ENCODE results near the gene STC2. TPM values are rescaled to one million over a fixed set of nuclear protein-coding genes. Genes with fewer than 3 reads are reported as not detected.

Gene STC2
- total and polyA plus RNA-seq, 10 of the 15 experiments (the other 5 are each of a cell fraction or from before 2014, with no cell fraction given) = 0.05 to 4.8 (median 2.0) TPM

DNA sequence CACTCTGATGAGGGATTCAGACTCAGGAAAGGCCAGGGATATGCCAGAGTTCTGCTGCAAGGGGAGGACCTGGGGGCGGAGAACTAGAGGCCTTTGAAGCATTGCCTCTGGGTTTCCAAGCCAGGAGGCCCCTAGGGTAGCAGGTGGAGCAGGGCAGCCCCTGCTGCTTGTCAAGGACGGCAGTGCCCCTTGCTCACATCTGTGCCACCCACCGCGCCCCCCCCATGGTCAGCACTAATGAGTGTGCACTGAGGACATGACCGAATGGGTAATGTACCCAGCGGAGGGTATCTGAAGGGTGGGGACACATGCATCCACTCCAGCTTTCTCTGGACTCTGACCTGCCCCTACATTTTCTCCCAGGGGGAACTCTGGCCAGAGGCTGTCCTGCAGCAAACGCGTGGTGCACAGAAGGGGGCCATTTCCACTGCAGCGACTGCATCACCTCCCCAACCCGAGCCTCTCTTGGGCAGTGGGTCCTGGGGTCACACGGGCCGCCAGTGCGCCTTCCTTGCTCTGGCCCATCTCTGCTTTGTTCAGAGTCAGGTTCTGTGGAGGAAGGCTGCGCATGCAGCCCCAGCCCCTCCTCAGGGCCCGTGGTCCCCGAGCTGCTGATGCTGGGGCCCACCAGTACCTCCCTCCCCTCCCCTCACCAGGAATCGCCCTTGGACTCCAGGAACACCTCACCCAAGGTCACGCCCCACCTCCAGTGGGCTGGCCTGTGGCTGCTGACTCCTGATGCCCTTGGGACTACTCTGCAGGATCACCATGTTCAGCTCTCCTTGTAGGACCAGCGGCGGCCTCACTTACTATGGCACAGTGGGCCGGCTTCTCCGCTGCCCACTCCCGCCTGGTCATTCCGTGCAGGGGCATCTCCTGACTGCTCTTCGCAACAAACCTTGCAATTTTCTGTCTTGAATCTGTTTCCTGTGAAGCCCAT lies 31.2 kb downstream of the STC2 start (continued):
- TF ChIP-seq, protein P1, sequence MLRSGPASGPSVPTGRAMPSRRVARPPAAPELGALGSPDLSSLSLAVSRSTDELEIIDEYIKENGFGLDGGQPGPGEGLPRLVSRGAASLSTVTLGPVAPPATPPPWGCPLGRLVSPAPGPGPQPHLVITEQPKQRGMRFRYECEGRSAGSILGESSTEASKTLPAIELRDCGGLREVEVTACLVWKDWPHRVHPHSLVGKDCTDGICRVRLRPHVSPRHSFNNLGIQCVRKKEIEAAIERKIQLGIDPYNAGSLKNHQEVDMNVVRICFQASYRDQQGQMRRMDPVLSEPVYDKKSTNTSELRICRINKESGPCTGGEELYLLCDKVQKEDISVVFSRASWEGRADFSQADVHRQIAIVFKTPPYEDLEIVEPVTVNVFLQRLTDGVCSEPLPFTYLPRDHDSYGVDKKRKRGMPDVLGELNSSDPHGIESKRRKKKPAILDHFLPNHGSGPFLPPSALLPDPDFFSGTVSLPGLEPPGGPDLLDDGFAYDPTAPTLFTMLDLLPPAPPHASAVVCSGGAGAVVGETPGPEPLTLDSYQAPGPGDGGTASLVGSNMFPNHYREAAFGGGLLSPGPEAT (IDR thresholded peaks at IDR 0.05; ENCODE audit: low read depth) = no peak
- TF ChIP-seq POLR2AphosphoS2 (IDR thresholded peaks at IDR 0.05; ENCODE audit: low read depth, low read length) (no peak), BACH1 (IDR thresholded peaks at IDR 0.05; ENCODE audit: borderline replicate concordance) (no peak), ZNF384 (IDR thresholded peaks at IDR 0.05; ENCODE audit: borderline replicate concordance, low read depth, low read length) (no peak)
- TF ChIP-seq, protein P2, sequence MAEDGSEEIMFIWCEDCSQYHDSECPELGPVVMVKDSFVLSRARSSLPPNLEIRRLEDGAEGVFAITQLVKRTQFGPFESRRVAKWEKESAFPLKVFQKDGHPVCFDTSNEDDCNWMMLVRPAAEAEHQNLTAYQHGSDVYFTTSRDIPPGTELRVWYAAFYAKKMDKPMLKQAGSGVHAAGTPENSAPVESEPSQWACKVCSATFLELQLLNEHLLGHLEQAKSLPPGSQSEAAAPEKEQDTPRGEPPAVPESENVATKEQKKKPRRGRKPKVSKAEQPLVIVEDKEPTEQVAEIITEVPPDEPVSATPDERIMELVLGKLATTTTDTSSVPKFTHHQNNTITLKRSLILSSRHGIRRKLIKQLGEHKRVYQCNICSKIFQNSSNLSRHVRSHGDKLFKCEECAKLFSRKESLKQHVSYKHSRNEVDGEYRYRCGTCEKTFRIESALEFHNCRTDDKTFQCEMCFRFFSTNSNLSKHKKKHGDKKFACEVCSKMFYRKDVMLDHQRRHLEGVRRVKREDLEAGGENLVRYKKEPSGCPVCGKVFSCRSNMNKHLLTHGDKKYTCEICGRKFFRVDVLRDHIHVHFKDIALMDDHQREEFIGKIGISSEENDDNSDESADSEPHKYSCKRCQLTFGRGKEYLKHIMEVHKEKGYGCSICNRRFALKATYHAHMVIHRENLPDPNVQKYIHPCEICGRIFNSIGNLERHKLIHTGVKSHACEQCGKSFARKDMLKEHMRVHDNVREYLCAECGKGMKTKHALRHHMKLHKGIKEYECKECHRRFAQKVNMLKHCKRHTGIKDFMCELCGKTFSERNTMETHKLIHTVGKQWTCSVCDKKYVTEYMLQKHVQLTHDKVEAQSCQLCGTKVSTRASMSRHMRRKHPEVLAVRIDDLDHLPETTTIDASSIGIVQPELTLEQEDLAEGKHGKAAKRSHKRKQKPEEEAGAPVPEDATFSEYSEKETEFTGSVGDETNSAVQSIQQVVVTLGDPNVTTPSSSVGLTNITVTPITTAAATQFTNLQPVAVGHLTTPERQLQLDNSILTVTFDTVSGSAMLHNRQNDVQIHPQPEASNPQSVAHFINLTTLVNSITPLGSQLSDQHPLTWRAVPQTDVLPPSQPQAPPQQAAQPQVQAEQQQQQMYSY (CRISPR knock-in tag; IDR thresholded peaks at IDR 0.05) = no peak

Data from GM12878 (cell line).